SIG-M5 (cell line): Measurements from ENCODE around the gene SLC29A4.
"Not testable (repeated sequence)": the region's sequence is repeated elsewhere in the genome, so short reads cannot be mapped to it uniquely, and the experiment has no call there.

Experiments used
- DNase-seq: peaks from one replicate; lab custom pipeline; 2025; lab: John Stamatoyannopoulos, UW

SLC29A4 gene

DNA sequence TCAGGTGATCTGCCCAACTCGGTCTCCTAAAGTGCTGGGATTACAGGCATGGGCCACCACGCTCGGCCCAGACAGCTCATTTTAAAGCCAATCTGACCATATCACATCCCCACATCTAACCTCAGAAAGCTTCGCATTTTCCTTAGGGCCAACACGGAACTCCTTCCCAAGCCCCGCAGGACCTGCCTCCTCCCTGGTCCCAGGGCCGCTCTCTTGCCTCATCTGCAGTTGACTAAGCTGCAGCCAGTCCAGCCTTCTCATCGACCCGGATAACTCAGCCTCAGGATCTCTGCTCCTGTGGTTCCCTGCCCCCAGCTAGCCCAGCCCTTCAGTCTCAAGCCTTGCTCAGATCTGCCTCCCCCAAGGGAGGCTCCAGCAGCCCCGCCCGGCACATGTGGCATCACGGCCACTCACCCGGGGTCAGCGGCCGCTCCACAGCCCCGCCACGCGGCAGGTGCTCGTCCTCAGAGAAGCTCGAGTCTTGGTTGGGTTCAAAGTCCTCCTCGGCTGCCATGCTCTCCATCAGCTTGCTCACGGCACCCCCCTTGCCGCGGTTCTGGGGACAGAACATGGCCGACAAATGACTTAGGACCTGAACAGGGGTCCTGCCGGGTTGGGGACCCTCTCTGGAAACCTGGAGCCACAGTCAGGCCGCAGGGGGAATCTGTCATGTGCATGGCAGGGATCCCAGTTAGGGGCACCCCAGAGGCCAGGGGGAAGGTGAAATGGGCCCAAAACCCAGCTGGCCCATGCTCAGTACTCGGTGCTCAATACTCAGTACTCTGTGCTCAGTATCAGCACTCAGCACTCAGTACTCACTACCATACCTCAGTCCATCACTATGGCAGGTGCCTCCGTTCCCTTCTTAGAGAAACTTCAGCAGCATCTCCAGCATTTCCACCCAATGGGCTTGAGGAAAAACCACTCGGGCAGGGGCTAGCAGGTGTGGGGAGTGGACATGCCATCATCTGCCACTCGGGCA is 41.3 kb downstream of the SLC29A4 start:
- not testable (repeated sequence) for DNase-seq

DNA sequence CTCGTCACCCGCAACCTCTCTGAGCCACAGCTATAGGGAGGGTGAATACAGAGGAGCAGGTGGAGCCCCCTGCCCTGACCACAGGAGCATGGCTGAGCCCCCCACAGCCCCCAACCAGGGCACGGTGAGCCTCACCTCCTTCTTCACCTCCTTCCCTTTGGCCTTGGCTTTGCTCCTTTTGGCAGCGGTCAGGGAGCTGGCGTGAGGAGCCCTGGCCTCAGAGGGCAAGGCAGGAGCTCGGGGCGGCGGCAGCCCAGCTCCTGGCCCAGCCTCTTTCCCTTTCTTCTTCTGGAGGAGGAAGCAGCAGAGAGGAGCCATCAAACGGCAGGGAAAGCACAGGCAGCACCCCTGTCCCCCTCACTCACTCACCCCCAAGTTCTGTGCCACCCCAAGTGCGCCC is 42.2 kb downstream of the SLC29A4 start:
- no peak for DNase-seq

DNA sequence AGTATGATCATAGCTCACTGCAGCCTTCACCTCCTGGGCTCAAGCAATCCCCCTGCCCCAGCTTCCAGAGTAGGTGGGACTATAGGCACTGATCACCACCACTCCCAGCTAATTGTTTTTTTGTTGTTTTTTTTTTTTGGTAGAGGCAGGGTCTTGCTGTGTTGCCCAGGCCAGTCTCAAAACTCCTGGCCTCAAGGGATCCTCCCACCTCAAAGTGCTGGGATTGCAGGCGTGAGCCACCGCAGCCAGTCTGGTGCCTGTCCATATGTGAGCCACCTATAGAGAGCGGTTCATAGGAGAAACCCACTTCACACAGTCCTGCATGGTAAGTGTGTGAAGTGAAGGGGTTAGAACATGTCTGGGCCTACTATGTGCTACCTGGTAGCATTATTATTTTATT is 47.5 kb downstream of the SLC29A4 start:
- no peak for DNase-seq

DNA sequence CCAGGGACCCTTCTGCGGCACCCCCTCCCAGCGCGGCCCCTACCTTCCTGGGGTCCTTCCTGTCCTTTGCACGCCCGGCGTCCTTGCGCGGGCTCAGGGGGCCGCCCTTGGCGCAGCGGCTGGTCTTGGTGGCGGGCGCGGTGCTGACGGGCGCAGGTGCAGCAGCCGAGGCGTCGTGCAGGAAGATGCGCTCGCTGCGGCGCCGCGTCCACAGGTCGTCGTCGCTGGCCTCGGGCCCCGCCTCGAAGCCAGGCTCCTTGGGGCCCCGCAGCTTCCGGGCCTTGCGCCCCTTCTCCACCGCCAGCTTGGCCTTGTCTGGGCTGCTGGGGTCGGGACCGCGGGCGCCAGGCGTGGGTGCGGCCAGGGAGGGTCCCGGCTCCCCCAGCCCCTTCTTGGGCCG is 49.8 kb downstream of the SLC29A4 start:
- DNase-seq, result no peak

DNA sequence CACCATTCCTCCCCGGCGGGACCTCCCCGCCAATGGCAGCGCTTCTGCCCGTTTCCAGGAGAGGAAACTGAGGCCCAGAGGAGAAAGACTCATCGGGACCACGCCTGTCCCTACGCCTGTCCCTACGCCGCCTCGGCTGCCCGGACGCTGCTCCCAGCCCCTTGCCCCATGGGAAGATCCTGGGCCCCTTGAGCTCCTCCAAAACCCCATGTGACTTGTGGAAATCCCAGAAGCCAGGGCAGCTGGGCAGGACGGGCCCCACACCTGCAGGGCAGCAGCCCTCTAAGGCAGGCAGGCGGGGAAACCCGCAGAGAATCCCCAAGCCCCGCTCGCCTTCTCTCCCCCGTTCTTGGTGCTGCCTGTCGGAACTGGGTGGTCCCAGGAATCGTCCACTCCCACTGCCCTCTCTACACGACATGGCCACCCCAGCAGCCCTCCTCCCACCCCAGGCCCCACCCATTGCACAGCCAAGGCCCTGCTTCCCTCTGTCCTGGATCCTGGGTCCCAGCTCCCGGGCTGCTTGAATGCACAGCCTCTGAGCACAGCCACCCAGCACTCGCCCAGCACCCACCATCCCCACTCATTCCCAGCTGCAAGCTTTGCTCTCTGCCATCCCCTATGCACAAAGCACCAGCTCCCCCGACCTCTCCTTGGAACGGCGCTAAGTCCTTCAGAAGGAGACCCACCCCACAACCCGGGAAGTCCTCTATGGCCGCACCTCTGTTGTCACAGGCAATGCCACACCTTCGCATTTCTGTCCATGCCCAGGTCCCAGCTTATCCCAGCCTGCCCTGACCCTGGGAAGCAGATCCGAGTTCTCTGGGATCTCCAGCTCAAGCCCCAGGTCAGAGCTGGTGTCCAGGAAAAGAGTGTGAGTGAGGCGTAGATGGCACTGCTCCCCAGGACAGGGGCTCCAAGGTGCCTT is 50.6 kb downstream of the SLC29A4 start:
- no peak for DNase-seq

DNA sequence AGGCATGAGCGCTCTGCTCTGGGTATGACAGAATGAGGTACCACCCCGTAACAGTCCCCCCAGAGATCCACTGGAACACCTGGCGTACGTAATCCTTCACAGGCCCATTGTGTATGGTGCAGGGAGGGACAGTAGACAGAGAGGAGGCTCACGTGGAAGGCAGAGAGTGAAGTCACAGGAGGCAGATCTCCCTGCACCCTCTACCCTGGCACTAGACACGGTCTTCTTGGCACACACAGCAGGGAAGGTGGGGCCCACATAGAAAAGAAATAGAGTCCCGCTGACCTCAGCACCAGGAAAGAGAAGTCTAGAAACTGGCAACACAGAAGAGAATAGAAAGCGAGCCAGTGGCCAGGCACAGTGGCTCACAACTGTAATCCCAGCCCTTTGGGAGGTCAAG is 51.9 kb downstream of the SLC29A4 start:
- no peak for DNase-seq

DNA sequence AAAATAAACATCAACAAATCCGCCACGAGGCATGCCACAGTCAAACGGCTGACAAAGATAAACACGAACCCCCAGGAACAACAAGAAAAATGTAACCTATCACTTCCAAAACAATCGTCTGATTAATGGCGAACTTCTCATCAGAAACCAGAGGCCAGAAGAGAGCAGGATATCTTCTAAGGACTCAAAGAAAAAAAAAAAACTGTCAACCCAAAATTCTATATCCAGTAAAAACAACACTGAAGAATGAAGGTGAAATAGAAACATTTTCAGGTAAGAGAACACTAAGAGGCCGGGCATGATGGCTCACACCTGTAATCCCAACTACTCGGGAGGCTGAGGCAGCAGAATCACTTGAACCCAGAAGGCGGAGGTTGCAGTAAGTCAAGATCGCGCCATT is 54.3 kb downstream of the SLC29A4 start:
- no peak for DNase-seq

DNA sequence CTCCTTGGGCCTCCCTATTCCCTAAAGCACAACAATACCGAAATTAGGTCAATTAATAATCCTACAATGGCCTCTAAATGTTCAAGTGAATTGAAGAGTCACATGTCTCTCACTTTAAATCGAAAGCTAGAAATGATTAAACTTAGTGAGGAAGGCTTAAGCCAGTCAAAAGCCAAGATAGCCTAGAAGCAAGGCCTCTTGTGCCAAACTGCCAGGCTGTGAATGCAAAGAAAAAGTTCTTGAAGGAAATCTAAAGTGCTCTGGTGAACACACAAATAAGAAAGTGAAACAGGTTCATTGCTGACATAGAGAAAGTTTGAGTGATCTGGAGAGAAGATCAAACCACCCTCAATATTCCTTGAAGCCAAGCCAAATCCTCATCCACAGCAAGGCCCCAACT is 57.2 kb downstream of the SLC29A4 start:
- DNase-seq, result no peak

DNA sequence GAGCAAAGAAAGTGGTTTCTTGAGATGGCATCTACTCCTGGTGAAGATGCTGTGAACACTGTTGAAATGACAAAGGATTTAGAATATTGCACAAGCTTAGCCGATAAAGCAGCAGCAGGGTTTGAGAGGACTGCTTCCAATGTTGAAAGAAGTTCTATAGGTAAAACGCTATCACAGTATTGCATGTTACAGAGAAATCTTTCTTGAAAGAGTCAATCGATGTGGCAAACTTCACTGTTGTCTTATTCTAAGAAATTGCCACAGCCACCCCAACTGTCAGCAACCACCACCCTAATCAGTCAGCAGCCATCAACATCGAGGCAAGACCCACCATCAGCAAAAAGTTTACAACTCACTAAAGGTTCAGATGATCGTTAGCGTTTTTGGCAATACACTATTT is 59.9 kb downstream of the SLC29A4 start:
- no peak for DNase-seq

DNA sequence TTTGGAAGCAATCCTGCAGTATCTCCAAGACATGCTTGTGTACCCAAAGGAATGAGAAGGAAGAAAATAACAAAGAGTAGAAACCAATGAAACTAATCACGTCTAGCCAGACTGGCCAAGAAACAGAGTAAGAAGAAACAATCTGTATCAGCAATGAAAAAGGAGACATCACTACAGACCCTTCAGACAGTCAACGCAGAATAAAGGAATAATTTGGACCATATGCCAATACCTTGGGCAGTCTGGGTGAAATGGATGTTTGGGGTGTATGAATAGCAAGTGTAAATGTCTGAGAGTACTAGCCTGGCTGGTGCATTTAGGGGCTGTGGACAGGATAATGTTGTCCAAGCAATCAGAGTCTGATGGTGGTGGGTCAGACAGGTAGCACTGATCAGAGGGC is 61.1 kb downstream of the SLC29A4 start:
- DNase-seq, result no peak

DNA sequence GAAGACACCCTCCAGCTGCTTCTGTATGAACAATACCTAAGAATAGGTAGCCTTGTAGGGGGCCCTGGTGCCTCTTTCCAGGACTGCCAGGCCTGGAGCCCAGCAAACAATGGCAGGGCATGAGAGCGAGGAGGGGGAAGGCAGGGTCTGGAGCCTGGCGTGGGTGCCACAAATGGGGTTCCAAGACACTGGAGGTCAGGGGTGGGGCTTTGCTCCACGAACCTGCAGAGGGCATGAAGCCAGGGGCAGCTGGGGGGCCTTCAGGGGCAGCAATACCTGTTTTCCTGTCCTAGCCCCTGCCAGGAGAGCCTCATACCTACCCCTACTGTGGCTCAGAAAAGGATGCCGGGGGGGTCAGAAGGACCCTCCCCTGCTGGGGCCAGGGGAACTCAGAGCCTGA is 61.6 kb downstream of the SLC29A4 start:
- no peak for DNase-seq

DNA sequence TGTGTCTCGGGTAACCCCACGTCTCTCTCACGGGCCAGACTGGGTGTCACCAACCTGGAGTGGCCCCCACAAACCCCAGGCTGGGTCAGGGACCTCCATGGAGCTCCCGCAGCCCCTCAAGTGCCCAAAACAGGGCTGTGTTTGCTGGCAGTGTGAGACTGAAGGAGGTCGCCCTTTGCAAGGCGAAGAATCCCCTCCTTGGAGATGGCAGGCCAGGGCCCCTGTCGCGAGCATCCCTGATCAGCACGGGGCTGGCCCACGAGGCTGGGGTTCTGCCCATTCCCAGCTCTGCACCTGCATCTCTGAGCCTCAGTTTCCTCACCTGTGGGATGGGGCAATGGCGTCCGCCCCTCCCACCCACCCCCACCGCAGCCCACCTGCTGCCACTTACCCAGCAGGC is 62.4 kb downstream of the SLC29A4 start:
- no peak for DNase-seq

DNA sequence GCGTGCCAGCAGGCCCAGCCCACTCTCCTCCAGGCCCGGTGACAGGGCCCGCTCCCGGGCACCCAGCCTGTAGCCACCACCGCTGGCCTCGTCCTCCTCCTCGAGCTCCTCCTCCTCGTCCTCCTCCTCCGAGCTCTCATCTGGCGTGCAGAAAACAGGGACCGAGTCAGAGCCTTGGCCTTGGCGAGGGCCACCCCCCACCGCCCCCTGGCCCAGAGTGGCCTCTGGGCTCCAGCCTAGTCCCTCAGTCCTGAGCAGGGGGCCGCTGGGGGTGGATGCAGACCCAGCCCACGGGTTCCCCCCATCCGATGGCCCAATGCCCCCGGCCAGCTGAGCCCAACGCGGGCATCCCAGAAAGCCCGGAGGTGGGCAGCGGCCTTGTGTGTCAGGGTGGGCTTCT is 62.9 kb downstream of the SLC29A4 start:
- no peak for DNase-seq

DNA sequence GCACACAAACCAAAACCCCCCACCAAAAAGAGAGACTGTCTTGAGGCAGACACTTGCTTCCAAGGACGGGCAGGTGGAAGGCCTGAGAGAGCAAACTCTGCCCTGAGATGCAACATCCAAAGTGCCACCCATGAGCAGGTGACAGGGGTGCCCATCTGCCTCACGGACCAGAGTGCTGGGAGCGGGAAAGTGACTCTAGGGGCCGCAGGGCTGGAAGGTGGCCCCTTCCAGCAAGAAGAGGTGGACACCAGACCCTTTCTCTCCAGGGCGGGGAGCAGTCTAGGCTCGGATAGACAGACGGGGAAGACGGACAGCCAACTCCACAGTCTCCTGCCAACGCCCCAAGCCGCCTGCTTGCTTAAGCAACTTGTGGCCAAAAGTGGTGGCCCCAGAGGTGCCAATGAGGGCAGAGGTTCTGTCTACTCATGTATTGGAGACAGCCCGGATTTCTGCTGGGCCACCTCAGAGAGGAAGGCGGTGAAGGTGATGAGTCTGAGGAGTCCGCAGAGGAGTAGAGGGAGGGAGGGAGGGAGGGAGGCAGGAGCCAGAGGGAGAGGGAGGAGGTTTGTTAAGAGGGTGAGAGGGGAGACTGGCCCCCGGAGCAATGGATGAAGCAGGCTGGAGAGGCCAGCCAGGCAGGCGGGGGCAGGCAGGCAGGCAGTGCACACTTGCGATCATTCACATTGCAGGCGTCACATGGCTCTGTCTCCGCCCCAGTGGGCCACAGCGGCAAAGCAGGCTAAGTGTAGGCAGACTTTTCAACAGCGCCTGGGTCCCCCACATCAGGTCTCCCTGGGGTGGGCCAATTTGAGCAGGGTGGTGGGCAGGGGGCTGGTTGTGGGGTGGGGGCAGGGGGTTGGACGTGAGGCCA is 65.6 kb downstream of the SLC29A4 start:
- no peak for DNase-seq

DNA sequence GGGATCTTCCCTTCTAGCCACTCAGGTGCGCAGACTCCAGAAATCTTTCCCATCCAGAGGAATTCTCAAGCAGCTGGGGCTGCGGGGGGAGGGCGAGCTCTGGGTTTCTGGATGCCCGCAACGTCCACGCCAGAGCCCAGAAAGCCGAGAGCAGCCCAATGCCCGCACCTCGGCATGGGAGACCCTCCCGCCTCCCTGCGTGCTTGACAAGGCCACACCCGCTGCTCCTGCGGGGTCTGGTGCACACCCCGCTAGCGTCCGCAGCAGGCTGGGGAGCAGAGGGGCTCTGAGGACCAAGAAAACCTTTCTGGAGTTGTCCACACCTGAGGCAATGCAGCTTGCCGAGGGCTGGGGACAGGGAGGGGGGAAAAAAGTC is 66.2 kb downstream of the SLC29A4 start:
- DNase-seq, result no peak

DNA sequence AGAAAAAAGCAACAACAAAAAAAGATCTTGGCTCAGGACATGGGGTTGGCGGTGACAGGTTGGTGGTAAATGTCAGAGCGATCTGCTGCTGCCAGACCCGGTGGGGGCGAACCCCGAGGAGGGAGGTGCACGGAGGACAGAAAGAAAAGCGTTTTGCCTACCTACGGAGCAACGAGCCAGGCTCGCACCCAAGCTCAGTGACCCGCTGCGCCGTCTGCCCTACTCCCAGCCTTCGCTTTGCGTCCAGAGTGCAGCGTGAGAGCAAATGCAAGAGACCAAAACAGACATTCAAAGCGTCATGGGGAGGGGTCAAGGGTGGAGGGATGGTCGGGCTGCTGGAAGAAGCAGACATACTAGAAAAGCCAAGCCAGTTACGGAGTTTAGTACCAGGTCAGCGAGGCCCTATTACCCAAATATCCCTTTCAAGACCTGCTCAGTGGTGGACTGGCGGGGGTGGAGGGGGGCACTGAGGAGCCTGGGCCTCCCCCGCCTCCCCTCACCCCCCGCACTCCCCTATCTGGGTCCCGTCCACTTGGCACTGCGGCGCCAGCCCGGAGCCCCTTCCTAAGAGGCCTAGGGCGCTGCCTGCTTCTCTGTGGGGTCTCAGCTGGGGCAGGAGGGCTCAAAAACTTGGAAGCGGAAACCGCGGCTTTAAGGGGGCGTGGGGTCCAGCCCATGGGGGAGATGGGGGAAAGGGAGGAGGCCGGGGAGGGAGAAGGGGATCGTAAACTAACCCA is 66.9 kb downstream of the SLC29A4 start:
- DNase-seq, result no peak

DNA sequence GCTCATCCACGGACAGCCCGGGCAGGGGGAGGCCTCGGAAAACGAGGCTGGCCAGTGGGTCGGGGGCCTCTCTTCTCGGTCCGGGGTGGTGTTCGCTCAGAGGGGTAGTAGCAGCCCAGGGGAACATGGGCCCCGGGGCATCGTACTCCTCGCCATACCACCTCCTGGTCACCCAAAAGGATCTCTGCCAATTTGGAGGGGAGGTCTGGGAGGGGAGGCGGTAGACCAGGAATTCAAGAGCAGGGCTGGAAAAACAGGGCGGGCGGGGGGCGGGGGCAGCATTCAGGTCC is 67.4 kb downstream of the SLC29A4 start:
- DNase-seq, result no peak

DNA sequence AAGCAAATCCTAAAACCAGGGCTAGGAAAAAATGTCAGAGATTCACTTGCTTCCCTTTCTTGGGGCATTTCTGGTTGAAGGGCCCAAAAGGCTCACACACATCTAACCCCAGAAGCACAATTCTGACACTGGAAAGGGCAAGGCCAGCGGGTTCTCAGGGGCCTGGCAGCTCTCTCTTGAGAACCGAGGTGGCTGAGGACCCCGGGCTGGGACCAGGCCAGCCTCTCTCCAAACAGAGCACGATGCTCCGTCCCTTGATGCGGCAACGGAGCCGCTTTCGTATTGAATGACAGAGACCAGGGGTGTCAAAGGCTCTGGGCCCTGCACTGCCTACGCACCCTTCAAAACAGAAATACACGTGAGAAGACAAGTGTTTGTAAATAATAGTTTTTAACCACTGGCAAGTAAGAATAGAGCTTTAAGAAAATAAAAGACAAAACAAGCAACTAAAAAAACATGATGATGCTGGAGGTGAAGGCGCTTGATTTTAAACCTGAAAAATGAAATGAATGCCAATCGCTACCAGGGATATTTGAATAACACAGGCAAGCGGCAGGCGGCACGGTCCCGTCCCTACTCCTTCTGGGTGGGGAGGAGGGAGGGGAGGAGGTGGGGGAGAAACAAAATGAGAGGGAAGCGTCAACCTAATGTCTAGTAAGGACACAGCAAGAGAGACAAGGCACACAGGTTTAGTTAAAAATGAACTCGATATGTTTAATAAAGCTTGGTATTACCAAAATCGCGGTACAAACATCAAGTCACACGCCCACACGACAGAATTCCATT is 68.0 kb downstream of the SLC29A4 start:
- DNase-seq, result no peak

DNA sequence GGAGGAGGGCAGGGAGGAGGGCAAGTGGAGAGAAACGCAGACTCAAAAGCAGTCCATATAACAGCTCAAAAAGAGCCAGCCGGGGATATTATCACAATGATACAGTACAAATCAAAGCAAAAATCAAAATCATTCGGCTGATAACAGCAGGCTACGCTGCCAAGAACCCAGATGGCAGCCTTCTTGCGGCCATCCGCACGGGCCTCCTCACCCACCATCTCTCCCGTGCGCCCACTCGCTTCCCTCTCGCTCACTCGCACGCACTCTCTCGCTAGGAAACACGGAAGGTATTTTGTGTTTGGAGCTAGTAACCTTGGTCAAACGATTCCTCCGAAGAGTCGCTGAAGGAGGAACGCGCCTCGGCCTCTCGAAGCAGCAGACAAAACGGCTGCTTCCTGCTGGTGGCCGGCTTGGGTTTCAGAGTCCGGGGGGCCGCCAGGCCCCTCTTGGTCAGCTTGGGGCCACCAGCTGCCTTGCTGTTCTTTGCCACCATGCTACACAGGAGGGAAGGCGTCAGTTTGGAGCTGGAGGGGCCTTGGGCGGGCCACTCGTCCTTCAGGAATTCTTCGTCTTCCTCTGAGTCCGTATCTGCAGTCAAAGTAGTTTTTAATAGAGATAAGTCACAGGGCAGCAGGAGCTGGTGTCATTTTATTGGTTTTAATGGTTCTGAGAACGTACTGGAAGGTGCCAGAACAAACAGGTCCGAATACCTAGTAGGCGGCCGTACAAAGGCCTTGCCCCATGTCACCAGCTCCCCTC is 68.9 kb downstream of the SLC29A4 start:
- DNase-seq, result no peak

DNA sequence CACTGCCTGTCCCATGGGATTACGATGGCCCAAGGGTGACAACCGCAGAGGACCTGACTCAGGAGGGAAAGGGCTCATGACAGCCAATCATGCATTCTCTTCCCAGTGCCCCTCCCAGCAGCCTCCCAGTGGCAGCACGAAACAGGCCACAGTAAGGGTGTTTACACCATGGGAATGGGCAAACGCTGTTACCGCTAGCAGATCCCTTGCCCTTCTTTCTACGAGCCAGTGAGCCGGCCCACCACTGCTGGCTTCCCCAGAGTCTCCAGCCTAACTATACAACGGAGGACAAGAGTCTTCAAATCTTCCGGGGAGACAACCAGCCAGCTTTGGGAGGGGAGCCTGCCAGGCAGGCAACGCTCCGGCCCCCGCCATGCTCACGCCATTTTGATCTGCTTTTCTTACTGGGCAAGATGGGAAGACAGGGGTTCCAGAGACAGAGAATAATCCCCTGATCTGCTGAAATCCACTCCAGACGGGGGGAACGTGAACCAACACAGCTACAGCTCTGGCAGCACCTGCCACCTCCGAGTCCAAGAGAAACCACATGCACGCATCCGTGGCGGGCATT is 69.8 kb downstream of the SLC29A4 start:
- DNase-seq, result no peak
